SU-DHL-6 (cell line): ENCODE results near the gene ANKS1B.

Experiments used
- H2AFZ ChIP-seq: fragments of 200-600 bp; sonication (generic); 2 replicates; pipeline ENCODE4 v1.6.1; 2014; ENCODE audit warnings: low read depth, mild to moderate bottlenecking, moderate library complexity, mixed read lengths, antibody characterized with exemption, low read length; ENCODE audit not compliant: severe bottlenecking
- H3F3A ChIP-seq: fragments of 200-600 bp; shearing (Covaris generic); 2 replicates; pipeline ENCODE4 v1.6.0; 2016; ENCODE audit warnings: antibody characterized with exemption, mild to moderate bottlenecking; ENCODE audit not compliant: insufficient read depth
- H3K27ac ChIP-seq: fragments of 200-600 bp; sonication (generic); 2 replicates; pipeline ENCODE4 v1.5.1; 2016; ENCODE audit warnings: low read depth, mild to moderate bottlenecking, low read length, moderate library complexity, mixed read lengths
- H3K27me3 ChIP-seq: fragments of 200-600 bp; sonication (generic), shearing (Covaris generic); 2 replicates; pipeline ENCODE4 v1.6.0; 2014; ENCODE audit warnings: mild to moderate bottlenecking, low read length
- H3K36me3 ChIP-seq: fragments of 200-600 bp; sonication (generic); 2 replicates; pipeline ENCODE4 v1.6.1; 2014; ENCODE audit warnings: mild to moderate bottlenecking, low read length, mixed read lengths
- H3K4me2 ChIP-seq: fragments of 300-600, 200-600 bp; shearing (Covaris generic), sonication (generic); 2 replicates; pipeline ENCODE4 v1.6.0; 2014; ENCODE audit warnings: low read length, low read depth, mild to moderate bottlenecking; ENCODE audit not compliant: poor library complexity, severe bottlenecking
- H3K4me3 ChIP-seq: fragments of 200-600 bp; sonication (generic); 2 replicates; pipeline ENCODE4 v1.5.1; 2014; ENCODE audit warnings: antibody characterized with exemption, low read length, mild to moderate bottlenecking, mixed read lengths; ENCODE audit not compliant: insufficient read depth, poor library complexity, severe bottlenecking
- H3K79me2 ChIP-seq: fragments of 200-600 bp; sonication (generic); 2 replicates; pipeline ENCODE4 v1.6.1; 2014; ENCODE audit warnings: mild to moderate bottlenecking, low read length, moderate library complexity; ENCODE audit not compliant: insufficient read depth
- H3K9ac ChIP-seq: fragments of 200-600 bp; sonication (generic); 2 replicates; pipeline ENCODE4 v1.7.0; 2014; ENCODE audit warnings: mild to moderate bottlenecking, low read length
- H3K9me2 ChIP-seq: fragments of 200-600 bp; sonication (generic); replicated peaks from 2 replicates; pipeline ENCODE4 v1.6.1; 2014; ENCODE audit warnings: low read length; ENCODE audit not compliant: insufficient read depth
- H3K9me3 ChIP-seq: fragments of 200-600 bp; sonication (generic); 2 replicates; pipeline ENCODE4 v1.6.1; 2014; ENCODE audit warnings: low read length, mixed read lengths; ENCODE audit not compliant: insufficient read depth
- H4K20me1 ChIP-seq: fragments of 200-600 bp; sonication (generic); 2 replicates; pipeline ENCODE4 v1.6.1; 2014; ENCODE audit warnings: low read depth, mild to moderate bottlenecking, antibody characterized with exemption, low read length, moderate library complexity, mixed read lengths
- CTCF ChIP-seq: fragments of 200-600 bp; sonication (generic); IDR thresholded peaks from one replicate; pipeline ENCODE4 v1.5.1; 2017; ENCODE audit warnings: antibody characterized with exemption, mild to moderate bottlenecking, low read length, moderate library complexity; ENCODE audit not compliant: insufficient read depth, poor library complexity, severe bottlenecking
- EZH2phosphoT487 ChIP-seq: fragments of 200-600 bp; sonication (generic), shearing (Covaris generic); conservative IDR thresholded peaks from 2 replicates; pipeline ENCODE4 v1.6.1; 2018; ENCODE audit warnings: mild to moderate bottlenecking, antibody characterized with exemption, low read length, moderate library complexity, mixed read lengths

The ANKS1B gene

DNA sequence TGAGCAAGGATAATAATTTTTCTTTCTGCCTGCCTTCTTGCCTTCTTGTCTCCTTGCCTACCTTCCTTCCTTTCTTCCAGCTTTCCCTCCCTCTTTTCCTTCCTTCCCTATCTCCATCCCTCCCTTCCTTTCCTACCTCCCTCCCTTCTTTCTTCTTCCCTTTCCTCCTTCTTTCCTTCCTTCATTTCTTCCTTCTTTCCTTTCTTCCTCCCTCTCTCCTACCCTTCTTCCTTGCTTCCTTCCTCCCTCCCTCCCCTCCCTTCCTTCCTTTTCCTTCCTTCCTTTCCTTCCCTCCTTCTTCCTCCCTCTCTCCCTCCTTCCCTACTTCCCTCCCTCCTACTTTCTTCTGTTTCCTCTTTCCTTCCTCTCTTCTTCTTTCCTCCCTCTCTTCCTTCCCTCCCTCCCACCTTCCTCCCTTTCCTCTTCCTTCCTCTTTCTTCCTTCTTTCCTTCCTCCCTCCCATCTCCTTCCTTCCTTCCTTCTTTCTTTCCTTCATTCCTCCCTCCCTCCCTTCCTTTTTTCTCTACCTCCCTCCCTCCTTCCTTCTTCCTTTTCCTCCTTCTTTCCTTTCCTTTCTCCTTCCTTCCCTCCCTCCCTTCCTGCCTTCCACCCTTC, 1009.9 kb downstream of the ANKS1B start:
- no peak overlapping the region for H2AFZ ChIP-seq
- TF ChIP-seq EZH2phosphoT487, result no peak
- TF ChIP-seq CTCF, result no peak

DNA sequence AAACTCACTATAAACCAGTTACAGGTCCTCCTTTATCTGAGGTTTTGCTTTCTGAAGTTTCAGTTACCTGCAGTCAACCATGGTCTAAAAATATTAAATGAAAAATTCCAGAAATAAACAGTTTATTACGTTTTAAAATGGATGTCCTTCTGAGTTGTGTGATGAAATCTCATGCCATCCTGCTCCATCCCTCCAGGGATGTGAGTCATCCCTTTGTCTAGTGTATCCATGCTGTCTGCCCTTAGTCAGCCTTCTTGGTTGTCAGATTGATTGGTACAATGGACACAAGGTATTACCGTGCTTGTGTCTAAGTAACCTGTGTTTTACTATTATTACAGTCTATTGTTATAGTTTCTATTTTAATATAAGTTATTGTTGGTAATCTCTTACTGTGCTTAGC, 1011.3 kb downstream of the ANKS1B start:
- H2AFZ ChIP-seq, result no peak overlapping the region
- no peak for TF ChIP-seq CTCF
- no peak for TF ChIP-seq EZH2phosphoT487
- no peaks in the 10 kb centered on the region for H3K36me3 ChIP-seq
- H3K9ac ChIP-seq, result no peak overlapping the region
- no peaks in the 10 kb centered on the region for H3K9me3 ChIP-seq
- no peaks in the 10 kb centered on the region for H3F3A ChIP-seq
- H3K9me2 ChIP-seq, result no peaks in the 10 kb centered on the region
- no peaks in the 10 kb centered on the region for H4K20me1 ChIP-seq
- H3K27me3 ChIP-seq, result no peaks in the 10 kb centered on the region
- no peak overlapping the region for H3K4me3 ChIP-seq
- no peak overlapping the region for H3K4me2 ChIP-seq
- H3K27ac ChIP-seq, result no peak overlapping the region
- H3K79me2 ChIP-seq, result no peaks in the 10 kb centered on the region

More for the DNA sequence above, 1009.9 kb downstream of the ANKS1B start:
- H3K27ac ChIP-seq, result no peak overlapping the region
- no peaks in the 10 kb centered on the region for H3K36me3 ChIP-seq
- H3K9me3 ChIP-seq, result no peaks in the 10 kb centered on the region
- H4K20me1 ChIP-seq, result no peaks in the 10 kb centered on the region
- no peak overlapping the region for H3K4me2 ChIP-seq
- H3K79me2 ChIP-seq, result no peaks in the 10 kb centered on the region
- H3K4me3 ChIP-seq, result no peak overlapping the region
- no peaks in the 10 kb centered on the region for H3K9me2 ChIP-seq
- no peak overlapping the region for H3K9ac ChIP-seq
- no peaks in the 10 kb centered on the region for H3F3A ChIP-seq
- H3K27me3 ChIP-seq, result no peaks in the 10 kb centered on the region

DNA sequence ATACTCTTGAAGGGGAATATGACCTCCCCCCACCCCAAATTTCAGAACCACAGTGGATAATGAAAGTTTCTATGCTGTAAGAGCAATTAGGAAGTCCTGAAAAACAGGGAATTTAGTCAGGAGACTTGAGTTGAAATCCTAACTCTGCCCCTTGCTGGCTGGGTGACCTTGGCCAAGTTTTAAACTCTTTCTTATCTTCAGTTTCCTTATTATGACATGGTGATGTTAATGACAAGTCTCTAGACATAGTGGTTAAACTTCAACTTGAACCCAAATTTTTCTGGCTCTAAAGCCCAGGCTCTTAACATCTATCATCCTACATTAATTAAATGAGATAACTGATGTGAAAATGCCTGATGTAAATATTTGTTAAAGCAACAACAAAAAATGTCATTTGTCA, 1013.8 kb downstream of the ANKS1B start:
- H3K4me3 ChIP-seq, result no peak overlapping the region
- no peaks in the 10 kb centered on the region for H3K9me2 ChIP-seq
- no peaks in the 10 kb centered on the region for H3K36me3 ChIP-seq
- no peak for TF ChIP-seq EZH2phosphoT487
- no peak for TF ChIP-seq CTCF
- H4K20me1 ChIP-seq, result no peaks in the 10 kb centered on the region
- H3K4me2 ChIP-seq, result no peak overlapping the region
- no peaks in the 10 kb centered on the region for H3F3A ChIP-seq
- H3K27me3 ChIP-seq, result no peaks in the 10 kb centered on the region
- H3K9me3 ChIP-seq, result no peaks in the 10 kb centered on the region
- no peaks in the 10 kb centered on the region for H3K79me2 ChIP-seq
- H2AFZ ChIP-seq, result no peak overlapping the region
- no peak overlapping the region for H3K9ac ChIP-seq
- H3K27ac ChIP-seq, result no peak overlapping the region
